Measurements from ENCODE around the gene DNAJC6.
A peak's percentile ranks its signal among the peaks of the same experiment; 100 is the strongest.

Gene DNAJC6

GRCh38 chr1:65309304-65310077 is at the start of gene DNAJC6:
Gene DNAJC6 (plus strand): TSS chr1:65309543. CDS start chr1:65309746, 203 bp downstream.
- TF ChIP-seq Cebpa-rat (IDR thresholded peaks at IDR 0.05) = no peak
- Histone ChIP-seq H3K27me3 (no peaks in the 10 kb centered on the region), H3K9me3 (peaks cover 3% of the 10 kb centered on the region; the same call in 1 of the 2 replicates), H3K9ac (no peak within 1 kb of the TSS), H3K36me3 (no peaks in the 10 kb centered on the region), H3K27ac (no peak within 1 kb of the TSS), H4K20me1 (no peaks in the 10 kb centered on the region), H3K4me2 (no peak within 1 kb of the TSS), H3K4me3 (no peak within 1 kb of the TSS), H3K4me1 (no peaks in the 10 kb centered on the region)

- Histone ChIP-seq H3K9me3 (no peaks in the 10 kb centered on the region), H3K9ac (no peak overlapping the region), H4K20me1 (no peaks in the 10 kb centered on the region), H3K27me3 (peaks cover 16% of the 10 kb centered on the region), H3K4me3 (no peak overlapping the region), H3K36me3 (no peaks in the 10 kb centered on the region), H3K4me2 (no peak overlapping the region), H3K4me1 (peaks cover 10% of the 10 kb centered on the region), H3K27ac (no peak overlapping the region)
- TF ChIP-seq Cebpa-rat (IDR thresholded peaks at IDR 0.05) = no peak
Measured at GRCh38 chr1:65259816-65260215, 49.5 kb upstream of the DNAJC6 start.

GRCh38 chr1:65260851-65261473 is 48.4 kb upstream of the DNAJC6 start:
- Histone ChIP-seq H3K4me2 (no peak overlapping the region), H3K27ac (no peak overlapping the region), H3K4me1 (peaks cover 9% of the 10 kb centered on the region), H3K27me3 (peaks cover 21% of the 10 kb centered on the region), H3K9me3 (no peaks in the 10 kb centered on the region), H4K20me1 (no peaks in the 10 kb centered on the region), H3K4me3 (no peak overlapping the region), H3K9ac (no peak overlapping the region), H3K36me3 (no peaks in the 10 kb centered on the region)
- TF ChIP-seq Cebpa-rat (IDR thresholded peaks at IDR 0.05) = no peak

- no peak for TF ChIP-seq Cebpa-rat (IDR thresholded peaks at IDR 0.05)
- H3K9ac ChIP-seq = no peak overlapping the region
- no peak overlapping the region for H3K4me3 ChIP-seq
Measured at GRCh38 chr1:65263286-65263685, 46.1 kb upstream of the DNAJC6 start.

GRCh38 chr1:65264197-65264929 is 45.0 kb upstream of the DNAJC6 start:
- Histone ChIP-seq H4K20me1 (no peaks in the 10 kb centered on the region), H3K9me3 (no peaks in the 10 kb centered on the region), H3K36me3 (no peaks in the 10 kb centered on the region), H3K27ac (no peak overlapping the region), H3K4me3 (no peak overlapping the region), H3K9ac (no peak overlapping the region), H3K4me1 (peaks cover 10% of the 10 kb centered on the region), H3K27me3 (peaks cover 26% of the 10 kb centered on the region), H3K4me2 (no peak overlapping the region)
- no peak for TF ChIP-seq Cebpa-rat (IDR thresholded peaks at IDR 0.05)

More at GRCh38 chr1:65263286-65263685, 46.1 kb upstream of the DNAJC6 start:
- no peak overlapping the region for H3K4me2 ChIP-seq
- H3K36me3 ChIP-seq = no peaks in the 10 kb centered on the region
- no peak overlapping the region for H3K27ac ChIP-seq
- no peaks in the 10 kb centered on the region for H4K20me1 ChIP-seq
- peaks cover 10% of the 10 kb centered on the region for H3K4me1 ChIP-seq
- peaks cover 26% of the 10 kb centered on the region for H3K27me3 ChIP-seq
- no peaks in the 10 kb centered on the region for H3K9me3 ChIP-seq

GRCh38 chr1:65265296-65265650 is 44.1 kb upstream of the DNAJC6 start:
- H3K9ac ChIP-seq = peak overlapping the region; percentile 53
- H3K4me2 ChIP-seq = peak overlapping the region; percentile 99
- H3K27ac ChIP-seq = no peak overlapping the region
- peaks cover 26% of the 10 kb centered on the region for H3K27me3 ChIP-seq
- no peaks in the 10 kb centered on the region for H3K36me3 ChIP-seq
- H4K20me1 ChIP-seq = no peaks in the 10 kb centered on the region
- no peak for TF ChIP-seq Cebpa-rat (IDR thresholded peaks at IDR 0.05)
- H3K9me3 ChIP-seq = no peaks in the 10 kb centered on the region
- peaks cover 10% of the 10 kb centered on the region for H3K4me1 ChIP-seq
- peak overlapping the region; percentile 70 for H3K4me3 ChIP-seq

GRCh38 chr1:65265651-65266351 is 43.5 kb upstream of the DNAJC6 start:
- no peak for TF ChIP-seq Cebpa-rat (IDR thresholded peaks at IDR 0.05)
- H3K9ac ChIP-seq = peak overlapping the region; percentile 53
- H3K9me3 ChIP-seq = no peaks in the 10 kb centered on the region
- H3K4me3 ChIP-seq = peak overlapping the region; percentile 70
- peak overlapping the region; percentile 58; the same call in 1 of the 2 replicates for H3K27ac ChIP-seq
- H3K4me2 ChIP-seq = peak overlapping the region; percentile 99
- H3K27me3 ChIP-seq = peaks cover 26% of the 10 kb centered on the region
- no peaks in the 10 kb centered on the region for H3K36me3 ChIP-seq
- H4K20me1 ChIP-seq = no peaks in the 10 kb centered on the region
- H3K4me1 ChIP-seq = peaks cover 10% of the 10 kb centered on the region

- no peak overlapping the region for H3K4me3 ChIP-seq
- peaks cover 26% of the 10 kb centered on the region for H3K27me3 ChIP-seq
- no peak overlapping the region for H3K4me2 ChIP-seq
- H3K27ac ChIP-seq = no peak overlapping the region
- H4K20me1 ChIP-seq = no peaks in the 10 kb centered on the region
- TF ChIP-seq Cebpa-rat (IDR thresholded peaks at IDR 0.05) = no peak
- H3K4me1 ChIP-seq = peaks cover 10% of the 10 kb centered on the region
- H3K9me3 ChIP-seq = no peaks in the 10 kb centered on the region
- H3K9ac ChIP-seq = no peak overlapping the region
- H3K36me3 ChIP-seq = no peaks in the 10 kb centered on the region
Measured at GRCh38 chr1:65266476-65266875, 42.9 kb upstream of the DNAJC6 start.

- no peaks in the 10 kb centered on the region for H3K36me3 ChIP-seq
- peaks cover 26% of the 10 kb centered on the region for H3K27me3 ChIP-seq
- no peak overlapping the region for H3K9ac ChIP-seq
- no peaks in the 10 kb centered on the region for H3K9me3 ChIP-seq
- no peak overlapping the region for H3K27ac ChIP-seq
- no peak overlapping the region for H3K4me2 ChIP-seq
- no peaks in the 10 kb centered on the region for H4K20me1 ChIP-seq
- H3K4me3 ChIP-seq = no peak overlapping the region
- TF ChIP-seq Cebpa-rat (IDR thresholded peaks at IDR 0.05) = no peak
- H3K4me1 ChIP-seq = peaks cover 10% of the 10 kb centered on the region
Measured at GRCh38 chr1:65267271-65267670, 42.1 kb upstream of the DNAJC6 start.

All from BLaER1 (cell line).